Measurements from ENCODE around the gene SLC9A6. TPM values are rescaled to one million over a fixed set of nuclear protein-coding genes. Genes with fewer than 3 reads are reported as not detected.
A peak's percentile ranks its signal among the peaks of the same experiment; 100 is the strongest.

SLC9A6 gene
- total and polyA plus RNA-seq, 2 of the 8 experiments (the other 6 are each of a cell fraction or from before 2014, with no cell fraction given): 8.0 to 14.1 TPM

DNA sequence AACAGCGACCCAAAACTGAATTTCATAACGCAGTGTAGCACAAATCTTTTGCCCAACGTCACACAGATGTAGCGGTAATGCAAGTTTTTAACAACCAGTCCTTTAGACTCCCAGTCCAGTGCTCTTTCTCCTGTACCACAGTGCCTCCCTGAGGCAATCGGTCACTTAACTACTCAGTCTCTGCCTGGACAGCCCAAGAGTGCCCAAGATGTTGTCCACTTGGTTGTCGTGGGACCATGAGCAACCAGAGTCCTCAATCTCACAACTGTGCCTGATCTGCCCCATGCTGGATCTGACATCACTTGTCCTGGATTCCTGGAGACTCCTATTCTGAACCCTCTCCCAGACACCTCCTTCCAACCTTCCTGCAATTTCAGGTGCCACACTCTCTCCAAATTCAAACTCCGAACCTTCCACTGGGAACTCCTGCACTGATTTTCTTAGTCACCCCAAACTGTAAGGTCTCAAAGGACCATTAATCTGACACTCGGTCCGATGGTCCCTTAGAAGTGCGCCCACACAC is 12.1 kb upstream of the SLC9A6 start:
- Histone ChIP-seq H3K4ac (replicated peaks; ENCODE audit: insufficient read length, low read depth, low read length) (no peak overlapping the region), H2BK12ac (ENCODE audit: low read depth, low read length) (0 out of 2 replicates have a peak overlapping the region, but pooled peaks have one; percentile 17), H4K5ac (ENCODE audit: insufficient read length, low read depth, low read length) (peak overlapping the region; percentile 80), H2AK5ac (ENCODE audit: low read depth, low read length) (no peak overlapping the region), H4K8ac (ENCODE audit: extremely low read depth, insufficient read depth, low read length) (peak overlapping the region; percentile 89; the same call in 1 of the 2 replicates), H2BK120ac (replicated peaks; ENCODE audit: low read depth, low read length) (no peak overlapping the region), H3K9me3 (ENCODE audit: insufficient read depth in 2 of 2, low read depth in 1 of 2, low read length in 1 of 2) (no peaks in the 10 kb centered on the region), H3K56ac (replicated peaks; ENCODE audit: insufficient read length, low read depth, low read length) (no peak overlapping the region), H3K27ac (ENCODE audit: low read depth, low read length) (peak overlapping the region; percentile 81), H2BK5ac (ENCODE audit: low read depth, low read length) (no peak overlapping the region), H3K4me1 (replicated peaks in 1 of 4; ENCODE audit: control insufficient read depth in 3 of 4, insufficient read depth in 4 of 4, low read length in 3 of 4) (no peaks in the 10 kb centered on the region; a peak in 3 of 7 replicates), H3K23ac (ENCODE audit: insufficient read length) (no peak overlapping the region), H2AFZ (ENCODE audit: low read length) (peak overlapping the region; percentile 50), H3K79me1 (ENCODE audit: low read depth, low read length) (no peaks in the 10 kb centered on the region), H2BK20ac (ENCODE audit: low read length) (no peak overlapping the region), H3K23me2 (ENCODE audit: low read depth, low read length) (peaks cover 5% of the 10 kb centered on the region; the same call in 1 of the 2 replicates), H3K36me3 (ENCODE audit: control insufficient read depth in 2 of 4, insufficient read depth in 4 of 4, low read length in 3 of 4) (peaks cover 0 to 3% (median 0%) of the 10 kb centered on the region in 4 experiments; a peak in 1 of 8 replicates), H3K27me3 (replicated peaks in 1 of 4; ENCODE audit: control insufficient read depth in 3 of 4, extremely low read depth in 1 of 4, insufficient read depth in 3 of 4, low read length in 3 of 4) (no peaks in the 10 kb centered on the region), H3K4me3 (ENCODE audit: extremely low read depth in 1 of 4, insufficient read depth in 2 of 4, low read depth in 3 of 4, low read length in 4 of 4) (peak overlapping the region; percentile 72 to 100 (median 86)), H4K20me1 (replicated peaks in 1 of 2; ENCODE audit: control insufficient read depth in 1 of 2, insufficient read depth in 2 of 2, low read length in 2 of 2) (peaks cover 0 to 1% of the 10 kb centered on the region in 2 experiments), H3K4me2 (ENCODE audit: insufficient read depth in 1 of 2, low read depth in 2 of 2, low read length in 2 of 2) (peak overlapping the region; percentile 82 to 98), H3K9ac (replicated peaks in 1 of 4; ENCODE audit: extremely low read depth in 1 of 4, low read depth in 3 of 4, low read length in 3 of 4) (peak overlapping the region; percentile 54 to 81 (median 64)), H3K18ac (ENCODE audit: extremely low read depth, low read length) (no peak overlapping the region; the same call in 1 of the 2 replicates), H3K14ac (ENCODE audit: insufficient read length) (no peak overlapping the region), H3K79me2 (ENCODE audit: control insufficient read depth in 1 of 2, insufficient read depth in 2 of 2, low read length in 2 of 2) (peaks cover 8 to 25% of the 10 kb centered on the region in 2 experiments; a peak in 3 of 4 replicates), H2BK15ac (ENCODE audit: low read length) (no peak overlapping the region), H4K91ac (replicated peaks; ENCODE audit: insufficient read length, low read length) (no peak overlapping the region)
- WGBS, 2 experiments (ENCODE audit: extremely low coverage in 1 of 2, insufficient coverage in 1 of 2, insufficient read length in 1 of 2, insufficient replicate concordance in 2 of 2, low coverage in 1 of 2, low lambda C conversion rate in 2 of 2, missing lambda C conversion rate in 1 of 2): 9% methylated on average over 8 of the region's 10 CpGs; no CpG with 5 or more reads in 1 of the 2 experiments
- POLR2A ChIA-PET (ENCODE audit: partially characterized antibody): interaction anchor here (0.9 to 2.9 kb wide), 4 partner anchors 9 to 15 kb away, joined by 3 to 14 read pairs (median 4); partner anchors contain the start of gene SLC9A6
- CTCF ChIA-PET (ENCODE audit: partially characterized antibody): no interaction called here
- TF ChIP-seq, protein P1, sequence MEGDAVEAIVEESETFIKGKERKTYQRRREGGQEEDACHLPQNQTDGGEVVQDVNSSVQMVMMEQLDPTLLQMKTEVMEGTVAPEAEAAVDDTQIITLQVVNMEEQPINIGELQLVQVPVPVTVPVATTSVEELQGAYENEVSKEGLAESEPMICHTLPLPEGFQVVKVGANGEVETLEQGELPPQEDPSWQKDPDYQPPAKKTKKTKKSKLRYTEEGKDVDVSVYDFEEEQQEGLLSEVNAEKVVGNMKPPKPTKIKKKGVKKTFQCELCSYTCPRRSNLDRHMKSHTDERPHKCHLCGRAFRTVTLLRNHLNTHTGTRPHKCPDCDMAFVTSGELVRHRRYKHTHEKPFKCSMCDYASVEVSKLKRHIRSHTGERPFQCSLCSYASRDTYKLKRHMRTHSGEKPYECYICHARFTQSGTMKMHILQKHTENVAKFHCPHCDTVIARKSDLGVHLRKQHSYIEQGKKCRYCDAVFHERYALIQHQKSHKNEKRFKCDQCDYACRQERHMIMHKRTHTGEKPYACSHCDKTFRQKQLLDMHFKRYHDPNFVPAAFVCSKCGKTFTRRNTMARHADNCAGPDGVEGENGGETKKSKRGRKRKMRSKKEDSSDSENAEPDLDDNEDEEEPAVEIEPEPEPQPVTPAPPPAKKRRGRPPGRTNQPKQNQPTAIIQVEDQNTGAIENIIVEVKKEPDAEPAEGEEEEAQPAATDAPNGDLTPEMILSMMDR (IDR thresholded peaks at IDR 0.05; ENCODE audit: control extremely low read depth in 1 of 3, insufficient read depth in 1 of 3, low read depth in 1 of 3, low read length in 3 of 3): peak in 1 of 3 experiments; percentile 9; a peak in 1 of 4 replicates
- no peak for TF ChIP-seq TAF1 (IDR thresholded peaks at IDR 0.05; ENCODE audit: low read depth, low read length)
- DNase-seq (ENCODE audit: low read depth in 1 of 2, low spot score in 2 of 2): no peak
- no peak for FAIRE-seq
